ENCODE measurements around the gene SFXN1. TPM values are rescaled to one million over a fixed set of nuclear protein-coding genes. Genes with fewer than 3 reads are reported as not detected.

The SFXN1 gene
- total and polyA plus RNA-seq, 9 of the 15 experiments (the other 6 are each of a cell fraction or from before 2014, with no cell fraction given): 31.8 to 261 (median 113) TPM

GRCh38 chr5:175466700-175467318 lies 11.6 kb upstream of the SFXN1 start:
- ChIA-PET POLR2A (interaction anchor here (0.9 kb wide), 1 partner anchor 11 kb away, joined by 3 read pairs; no protein-coding TSS in a partner anchor), CTCF (ENCODE audit: low intra/inter-chr PET ratio) (no interaction called here)
- BruUV-seq (replicated peaks): no TSS peak
- no peaks in the 10 kb centered on the region for H3K36me3 ChIP-seq (ENCODE audit: control insufficient read depth, insufficient read depth, low read length)
- H3K27ac ChIP-seq (ENCODE audit: extremely low read depth, low read depth, low read length): no peak overlapping the region
- peaks cover 11 to 44% of the 10 kb centered on the region in 2 experiments; a peak in 4 of 5 replicates for H3K27me3 ChIP-seq (ENCODE audit: control insufficient read depth in 2 of 2, insufficient read depth in 2 of 2, low read length in 2 of 2)
- no peak overlapping the region for H3K9ac ChIP-seq (ENCODE audit: insufficient read depth in 1 of 2, low read depth in 2 of 2, low read length in 2 of 2)
- WGBS (ENCODE audit: insufficient coverage, low coverage, missing lambda C conversion rate): 0% methylated on average over 5 of the region's 5 CpGs
- in situ Hi-C loops (cut with MboI): no loop called here
- H3K4me3 ChIP-seq: no peak overlapping the region
- no peaks in the 10 kb centered on the region for H3K9me1 ChIP-seq (ENCODE audit: control insufficient read depth, insufficient read depth, low read length)
- no peak for DNase-seq (ENCODE audit: extremely low read depth in 1 of 4, low spot score in 3 of 4)
- no peak overlapping the region for H2AFZ ChIP-seq (ENCODE audit: low read depth, low read length)
- no peak overlapping the region for H3K4me2 ChIP-seq (ENCODE audit: insufficient read depth, low read length)
- FAIRE-seq: no peak
- intact Hi-C loops (cut with micrococcal nuclease): no loop called here
- H4K20me1 ChIP-seq (replicated peaks; ENCODE audit: control insufficient read depth, insufficient read depth, low read length): no peaks in the 10 kb centered on the region
- H3K9me3 ChIP-seq (replicated peaks; ENCODE audit: control insufficient read depth, insufficient read depth, low read depth, low read length): no peaks in the 10 kb centered on the region
- H3K79me2 ChIP-seq (ENCODE audit: control insufficient read depth, insufficient read depth, low read length): no peaks in the 10 kb centered on the region
- no peaks in the 10 kb centered on the region for H3K4me1 ChIP-seq (replicated peaks in 1 of 2; ENCODE audit: control insufficient read depth in 2 of 2, insufficient read depth in 2 of 2, low read length in 2 of 2)
- ATAC-seq: no peak
- TF ChIP-seq POU5F1 (IDR thresholded peaks at IDR 0.05; ENCODE audit: borderline replicate concordance, low read depth, low read length, partially characterized antibody) (no peak), MYBL2 (IDR thresholded peaks at IDR 0.05; ENCODE audit: low read depth) (no peak), MYBL2 (CRISPR knock-in tag; IDR thresholded peaks at IDR 0.05; ENCODE audit: borderline replicate concordance) (no peak), HDAC3 (IDR thresholded peaks at IDR 0.05; ENCODE audit: borderline replicate concordance, partially characterized antibody) (no peak), ZNF121 (CRISPR knock-in tag; conservative IDR thresholded peaks at IDR 0.05) (no peak), PKNOX1 (IDR thresholded peaks at IDR 0.05) (no peak), NKRF (IDR thresholded peaks at IDR 0.05; ENCODE audit: borderline replicate concordance) (no peak), HNRNPLL (IDR thresholded peaks at IDR 0.05; ENCODE audit: low read depth, low read length, poor library complexity, severe bottlenecking) (no peak), HBP1 (CRISPR knock-in tag; IDR thresholded peaks at IDR 0.05) (no peak), RBM14 (IDR thresholded peaks at IDR 0.05; ENCODE audit: borderline replicate concordance, insufficient read depth, low read depth, low read length) (no peak), RB1 (IDR thresholded peaks at IDR 0.05; ENCODE audit: low read depth) (no peak), KLF13 (tag; IDR thresholded peaks at IDR 0.05; ENCODE audit: borderline replicate concordance, low read depth) (no peak)
- TF ChIP-seq, protein P1, sequence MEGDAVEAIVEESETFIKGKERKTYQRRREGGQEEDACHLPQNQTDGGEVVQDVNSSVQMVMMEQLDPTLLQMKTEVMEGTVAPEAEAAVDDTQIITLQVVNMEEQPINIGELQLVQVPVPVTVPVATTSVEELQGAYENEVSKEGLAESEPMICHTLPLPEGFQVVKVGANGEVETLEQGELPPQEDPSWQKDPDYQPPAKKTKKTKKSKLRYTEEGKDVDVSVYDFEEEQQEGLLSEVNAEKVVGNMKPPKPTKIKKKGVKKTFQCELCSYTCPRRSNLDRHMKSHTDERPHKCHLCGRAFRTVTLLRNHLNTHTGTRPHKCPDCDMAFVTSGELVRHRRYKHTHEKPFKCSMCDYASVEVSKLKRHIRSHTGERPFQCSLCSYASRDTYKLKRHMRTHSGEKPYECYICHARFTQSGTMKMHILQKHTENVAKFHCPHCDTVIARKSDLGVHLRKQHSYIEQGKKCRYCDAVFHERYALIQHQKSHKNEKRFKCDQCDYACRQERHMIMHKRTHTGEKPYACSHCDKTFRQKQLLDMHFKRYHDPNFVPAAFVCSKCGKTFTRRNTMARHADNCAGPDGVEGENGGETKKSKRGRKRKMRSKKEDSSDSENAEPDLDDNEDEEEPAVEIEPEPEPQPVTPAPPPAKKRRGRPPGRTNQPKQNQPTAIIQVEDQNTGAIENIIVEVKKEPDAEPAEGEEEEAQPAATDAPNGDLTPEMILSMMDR (IDR thresholded peaks at IDR 0.05 in 2 of 3, conservative IDR thresholded peaks at IDR 0.05 in 1 of 3; ENCODE audit: insufficient read depth in 2 of 3, low read depth in 1 of 3, low read length in 3 of 3): no peak

Measured in K562 (cell line).